K562 (cell line): ENCODE data around the gene CRTAP.

ENCODE experiments used
- CHD2 ChIP-seq: IDR thresholded peaks from 2 replicates; pipeline ENCODE4 v1.6.1; 2011; ENCODE audit warnings: low read depth, low read length
- EP300 ChIP-seq: IDR thresholded peaks from 2 replicates; pipeline ENCODE4 v1.6.1; 2012; ENCODE audit warnings: low read length, improper control_type of control experiment
- JUND ChIP-seq, 2 experiments: IDR thresholded peaks; 2 replicates in 1 of 2; 3 replicates in 1 of 2; pipeline ENCODE4 v1.6.1; 2011; ENCODE audit warnings: borderline replicate concordance in 2 of 2, low read depth in 2 of 2, low read length in 2 of 2, improper control_type of control experiment in 1 of 2, missing biosample characterization in 1 of 2, missing genetic modification characterization in 1 of 2, missing genetic modification reagents in 1 of 2
- MAFK ChIP-seq: IDR thresholded peaks from 2 replicates; pipeline ENCODE4 v1.6.1; 2011; ENCODE audit warnings: low read length, improper control_type of control experiment
- NELFE ChIP-seq: IDR thresholded peaks from 2 replicates; pipeline ENCODE4 v1.6.1; 2011; ENCODE audit warnings: mild to moderate bottlenecking; ENCODE audit not compliant: insufficient read depth, insufficient read length
- NFIC ChIP-seq: fragments of 450-650 bp; IDR thresholded peaks from 2 replicates; pipeline ENCODE4 v1.6.1; 2017; ENCODE audit warnings: mild to moderate bottlenecking, inconsistent platforms
- REST ChIP-seq, 2 experiments: fragments of 450-650 bp; formaldehyde crosslinking in 1 of 2; IDR thresholded peaks; 2 replicates each; pipeline versions ENCODE4 v1.4.0 to v1.6.1; 2014 to 2020; ENCODE audit warnings: mild to moderate bottlenecking in 2 of 2, borderline replicate concordance in 1 of 2, low read depth in 1 of 2
- SRSF1 ChIP-seq: fragments of 200-400 bp; formaldehyde crosslinking; IDR thresholded peaks from 2 replicates; pipeline ENCODE4 v1.6.1; 2017; ENCODE audit warnings: mild to moderate bottlenecking, low read depth, low read length, moderate library complexity
- USF1 ChIP-seq: sonication (generic); formaldehyde crosslinking; IDR thresholded peaks from 2 replicates; pipeline ENCODE4 v1.9.0; 2022; ENCODE audit warnings: mild to moderate bottlenecking, missing genetic modification reagents
- ZHX1 ChIP-seq: fragments of 150-350 bp; conservative IDR thresholded peaks from 2 replicates; pipeline ENCODE4 v1.6.1; 2014; ENCODE audit warnings: low read length
- ZNF197 ChIP-seq: fragments of 200-800 bp; sonication (Bioruptor generic); IDR thresholded peaks from 2 replicates; pipeline ENCODE4 v1.6.1; 2016; ENCODE audit warnings: low read depth, missing genetic modification characterization, missing compliant biosample characterization
- ZNF655 ChIP-seq: fragments of 250-450 bp; sonication (Bioruptor Pico); IDR thresholded peaks from 2 replicates; pipeline ENCODE4 v1.5.0; 2021
- ZNF699 ChIP-seq: fragments of 250-450 bp; sonication (Bioruptor Pico); IDR thresholded peaks from 2 replicates; pipeline ENCODE4 v1.8.0; 2021; ENCODE audit warnings: mild to moderate bottlenecking, moderate library complexity; ENCODE audit not compliant: insufficient replicate concordance

GRCh38 chr3:33093847-33094246, 20.0 kb upstream of the CRTAP start:
- TF ChIP-seq REST (IDR thresholded peaks at IDR 0.05; ENCODE audit: borderline replicate concordance) (no peak), REST (CRISPR knock-in tag; IDR thresholded peaks at IDR 0.05; ENCODE audit: low read depth) (no peak), CHD2 (no peak), ZNF655 (CRISPR knock-in tag) (no peak), JUND (IDR thresholded peaks at IDR 0.05; ENCODE audit: borderline replicate concordance, low read depth, low read length) (no peak), JUND (tag; IDR thresholded peaks at IDR 0.05; ENCODE audit: borderline replicate concordance, low read depth, low read length) (no peak), NELFE (no peak), ZNF699 (no peak), ZHX1 (no peak), ZNF197 (CRISPR knock-in tag) (no peak), MAFK (no peak), SRSF1 (no peak), EP300 (no peak), NFIC (no peak), USF1 (CRISPR knock-in tag) (no peak)
